ENCODE data around the gene TBX2.

Gene TBX2

GRCh38 chr17:61371606-61372005, 28.0 kb upstream of the TBX2 start:
- no peak overlapping the region for H3K4me3 ChIP-seq (ENCODE audit: low read length)

GRCh38 chr17:61372436-61372835, 27.2 kb upstream of the TBX2 start:
- no peaks in the 10 kb centered on the region for H3K27me3 ChIP-seq (ENCODE audit: control insufficient read depth, insufficient read depth, low read length)
- H3K9me3 ChIP-seq (ENCODE audit: control insufficient read depth, low read depth, low read length), result no peaks in the 10 kb centered on the region
- no peak overlapping the region for H3K9ac ChIP-seq (ENCODE audit: low read length)
- no peaks in the 10 kb centered on the region for H3K36me3 ChIP-seq (ENCODE audit: control insufficient read depth, low read depth, low read length)
- H3K4me1 ChIP-seq (ENCODE audit: control insufficient read depth, low read depth, low read length), result no peaks in the 10 kb centered on the region
- no peak overlapping the region for H3K4me3 ChIP-seq (ENCODE audit: low read length)
- no peak overlapping the region for H3K27ac ChIP-seq (ENCODE audit: low read length)

More at GRCh38 chr17:61371606-61372005, 28.0 kb upstream of the TBX2 start:
- H3K27ac ChIP-seq (ENCODE audit: low read length), result no peak overlapping the region
- no peaks in the 10 kb centered on the region for H3K27me3 ChIP-seq (ENCODE audit: control insufficient read depth, insufficient read depth, low read length)
- no peaks in the 10 kb centered on the region for H3K4me1 ChIP-seq (ENCODE audit: control insufficient read depth, low read depth, low read length)
- no peaks in the 10 kb centered on the region for H3K36me3 ChIP-seq (ENCODE audit: control insufficient read depth, low read depth, low read length)
- no peak overlapping the region for H3K9ac ChIP-seq (ENCODE audit: low read length)
- H3K9me3 ChIP-seq (ENCODE audit: control insufficient read depth, low read depth, low read length), result no peaks in the 10 kb centered on the region

GRCh38 chr17:61376931-61377838, 22.5 kb upstream of the TBX2 start:
- no peaks in the 10 kb centered on the region for H3K36me3 ChIP-seq (ENCODE audit: control insufficient read depth, low read depth, low read length)

GRCh38 chr17:61378658-61379456, 20.8 kb upstream of the TBX2 start:
- Histone ChIP-seq H3K9ac (ENCODE audit: low read length) (no peak overlapping the region), H3K4me1 (ENCODE audit: control insufficient read depth, low read depth, low read length) (no peaks in the 10 kb centered on the region), H3K9me3 (ENCODE audit: control insufficient read depth, low read depth, low read length) (no peaks in the 10 kb centered on the region), H3K36me3 (ENCODE audit: control insufficient read depth, low read depth, low read length) (no peaks in the 10 kb centered on the region), H3K27ac (ENCODE audit: low read length) (no peak overlapping the region), H3K4me3 (ENCODE audit: low read length) (no peak overlapping the region), H3K27me3 (ENCODE audit: control insufficient read depth, insufficient read depth, low read length) (no peaks in the 10 kb centered on the region)

More at GRCh38 chr17:61376931-61377838, 22.5 kb upstream of the TBX2 start:
- Histone ChIP-seq H3K9me3 (ENCODE audit: control insufficient read depth, low read depth, low read length) (no peaks in the 10 kb centered on the region), H3K27ac (ENCODE audit: low read length) (no peak overlapping the region), H3K27me3 (ENCODE audit: control insufficient read depth, insufficient read depth, low read length) (no peaks in the 10 kb centered on the region), H3K4me1 (ENCODE audit: control insufficient read depth, low read depth, low read length) (no peaks in the 10 kb centered on the region), H3K9ac (ENCODE audit: low read length) (no peak overlapping the region), H3K4me3 (ENCODE audit: low read length) (no peak overlapping the region)

GRCh38 chr17:61379457-61380216, 20.0 kb upstream of the TBX2 start:
- H3K9ac ChIP-seq (ENCODE audit: low read length), result no peak overlapping the region
- no peaks in the 10 kb centered on the region for H3K9me3 ChIP-seq (ENCODE audit: control insufficient read depth, low read depth, low read length)
- no peaks in the 10 kb centered on the region for H3K4me1 ChIP-seq (ENCODE audit: control insufficient read depth, low read depth, low read length)
- no peak overlapping the region for H3K4me3 ChIP-seq (ENCODE audit: low read length)
- no peaks in the 10 kb centered on the region for H3K36me3 ChIP-seq (ENCODE audit: control insufficient read depth, low read depth, low read length)
- no peak overlapping the region for H3K27ac ChIP-seq (ENCODE audit: low read length)
- no peaks in the 10 kb centered on the region for H3K27me3 ChIP-seq (ENCODE audit: control insufficient read depth, insufficient read depth, low read length)

GRCh38 chr17:61380217-61380835, 19.3 kb upstream of the TBX2 start:
- Histone ChIP-seq H3K4me3 (ENCODE audit: low read length) (no peak overlapping the region), H3K4me1 (ENCODE audit: control insufficient read depth, low read depth, low read length) (no peaks in the 10 kb centered on the region), H3K27me3 (ENCODE audit: control insufficient read depth, insufficient read depth, low read length) (no peaks in the 10 kb centered on the region), H3K36me3 (ENCODE audit: control insufficient read depth, low read depth, low read length) (no peaks in the 10 kb centered on the region), H3K9me3 (ENCODE audit: control insufficient read depth, low read depth, low read length) (no peaks in the 10 kb centered on the region), H3K27ac (ENCODE audit: low read length) (no peak overlapping the region), H3K9ac (ENCODE audit: low read length) (no peak overlapping the region)

GRCh38 chr17:61380836-61381525, 18.7 kb upstream of the TBX2 start:
- H3K27ac ChIP-seq (ENCODE audit: low read length), result no peak overlapping the region
- H3K4me1 ChIP-seq (ENCODE audit: control insufficient read depth, low read depth, low read length), result no peaks in the 10 kb centered on the region

GRCh38 chr17:61381537-61381936, 18.1 kb upstream of the TBX2 start:
- Histone ChIP-seq H3K27ac (ENCODE audit: low read length) (no peak overlapping the region), H3K4me1 (ENCODE audit: control insufficient read depth, low read depth, low read length) (no peaks in the 10 kb centered on the region), H3K4me3 (ENCODE audit: low read length) (no peak overlapping the region), H3K9me3 (ENCODE audit: control insufficient read depth, low read depth, low read length) (no peaks in the 10 kb centered on the region), H3K27me3 (ENCODE audit: control insufficient read depth, insufficient read depth, low read length) (no peaks in the 10 kb centered on the region), H3K9ac (ENCODE audit: low read length) (no peak overlapping the region), H3K36me3 (ENCODE audit: control insufficient read depth, low read depth, low read length) (no peaks in the 10 kb centered on the region)

More at GRCh38 chr17:61380836-61381525, 18.7 kb upstream of the TBX2 start:
- Histone ChIP-seq H3K9me3 (ENCODE audit: control insufficient read depth, low read depth, low read length) (no peaks in the 10 kb centered on the region), H3K9ac (ENCODE audit: low read length) (no peak overlapping the region), H3K36me3 (ENCODE audit: control insufficient read depth, low read depth, low read length) (no peaks in the 10 kb centered on the region), H3K4me3 (ENCODE audit: low read length) (no peak overlapping the region), H3K27me3 (ENCODE audit: control insufficient read depth, insufficient read depth, low read length) (no peaks in the 10 kb centered on the region)

- Histone ChIP-seq H3K9me3 (ENCODE audit: control insufficient read depth, low read depth, low read length) (no peaks in the 10 kb centered on the region), H3K4me1 (ENCODE audit: control insufficient read depth, low read depth, low read length) (no peaks in the 10 kb centered on the region), H3K27ac (ENCODE audit: low read length) (no peak overlapping the region), H3K9ac (ENCODE audit: low read length) (no peak overlapping the region), H3K36me3 (ENCODE audit: control insufficient read depth, low read depth, low read length) (no peaks in the 10 kb centered on the region), H3K4me3 (ENCODE audit: low read length) (no peak overlapping the region), H3K27me3 (ENCODE audit: control insufficient read depth, insufficient read depth, low read length) (no peaks in the 10 kb centered on the region)
Measured at GRCh38 chr17:61382796-61383688, 16.6 kb upstream of the TBX2 start.

- no peaks in the 10 kb centered on the region for H3K36me3 ChIP-seq (ENCODE audit: control insufficient read depth, low read depth, low read length)
- H3K9me3 ChIP-seq (ENCODE audit: control insufficient read depth, low read depth, low read length), result no peaks in the 10 kb centered on the region
- H3K27ac ChIP-seq (ENCODE audit: low read length), result no peak overlapping the region
- no peaks in the 10 kb centered on the region for H3K4me1 ChIP-seq (ENCODE audit: control insufficient read depth, low read depth, low read length)
- H3K27me3 ChIP-seq (ENCODE audit: control insufficient read depth, insufficient read depth, low read length), result no peaks in the 10 kb centered on the region
- no peak overlapping the region for H3K4me3 ChIP-seq (ENCODE audit: low read length)
- no peak overlapping the region for H3K9ac ChIP-seq (ENCODE audit: low read length)
Measured at GRCh38 chr17:61383689-61384201, 15.9 kb upstream of the TBX2 start.

All from iPS-18a (cell line).